WERI-Rb-1 (cell line): ENCODE data around the gene ZSCAN31.

ENCODE experiments used
- DNase-seq: peaks from one replicate; pipeline ENCODE4 v3.0.0-alpha.2; 2020
- H3K27ac ChIP-seq: fragments of 250-450 bp; sonication (Bioruptor Pico); 2 replicates; pipeline ENCODE4 v1.5.1; 2020; ENCODE audit warnings: mild to moderate bottlenecking, moderate library complexity
- H3K27me3 ChIP-seq: fragments of 250-450 bp; sonication (Bioruptor Pico); 2 replicates; pipeline ENCODE4 v1.5.1; 2021; ENCODE audit warnings: mild to moderate bottlenecking, low read depth, moderate library complexity; ENCODE audit not compliant: insufficient read depth, severe bottlenecking
- H3K36me3 ChIP-seq: fragments of 250-450 bp; sonication (Bioruptor Pico); 2 replicates; pipeline ENCODE4 v1.5.1; 2020; ENCODE audit warnings: mild to moderate bottlenecking, moderate library complexity
- H3K4me3 ChIP-seq: 2 replicates; pipeline ENCODE4 v1.5.1; 2011; ENCODE audit warnings: low read depth, mild to moderate bottlenecking, control low read depth, low read length
- H3K9me3 ChIP-seq: fragments of 250-450 bp; sonication (Bioruptor Pico); 2 replicates; pipeline ENCODE4 v1.5.1; 2021; ENCODE audit warnings: mild to moderate bottlenecking, moderate library complexity; ENCODE audit not compliant: severe bottlenecking
- CTCF ChIP-seq: IDR thresholded peaks from 2 replicates; pipeline ENCODE4 v1.5.1; 2011; ENCODE audit warnings: low read depth, mild to moderate bottlenecking, control low read depth, inconsistent platforms, low read length

ZSCAN31 gene

GRCh38 chr6:28354688-28355554 lies 19.0 kb upstream of the ZSCAN31 start:
- H3K27ac ChIP-seq = no peak overlapping the region
- no peaks in the 10 kb centered on the region for H3K9me3 ChIP-seq

GRCh38 chr6:28353981-28354676 lies 18.2 kb upstream of the ZSCAN31 start:
- Histone ChIP-seq H3K4me3 (no peak overlapping the region), H3K27me3 (no peaks in the 10 kb centered on the region), H3K36me3 (no peaks in the 10 kb centered on the region), H3K27ac (no peak overlapping the region), H3K9me3 (no peaks in the 10 kb centered on the region)
- no peak for DNase-seq
- no peak for TF ChIP-seq CTCF

More at GRCh38 chr6:28354688-28355554, 19.0 kb upstream of the ZSCAN31 start:
- Histone ChIP-seq H3K27me3 (no peaks in the 10 kb centered on the region), H3K4me3 (no peak overlapping the region), H3K36me3 (no peaks in the 10 kb centered on the region)
- no peak for TF ChIP-seq CTCF
- DNase-seq = no peak

GRCh38 chr6:28353356-28353755 lies 17.4 kb upstream of the ZSCAN31 start:
- TF ChIP-seq CTCF = no peak
- no peak for DNase-seq
- Histone ChIP-seq H3K4me3 (no peak overlapping the region), H3K27me3 (no peaks in the 10 kb centered on the region), H3K27ac (no peak overlapping the region), H3K36me3 (no peaks in the 10 kb centered on the region), H3K9me3 (no peaks in the 10 kb centered on the region)

- Histone ChIP-seq H3K27me3 (no peaks in the 10 kb centered on the region), H3K4me3 (no peak overlapping the region), H3K36me3 (no peaks in the 10 kb centered on the region), H3K9me3 (no peaks in the 10 kb centered on the region), H3K27ac (no peak overlapping the region)
- no peak for DNase-seq
- TF ChIP-seq CTCF = no peak
These were observed 15.6 kb upstream of the ZSCAN31 start for GRCh38 chr6:28351493-28351925.

- Histone ChIP-seq H3K27me3 (no peaks in the 10 kb centered on the region), H3K9me3 (no peaks in the 10 kb centered on the region), H3K36me3 (no peaks in the 10 kb centered on the region), H3K27ac (no peak overlapping the region), H3K4me3 (no peak overlapping the region)
- DNase-seq = no peak
- no peak for TF ChIP-seq CTCF
These were observed 15.1 kb upstream of the ZSCAN31 start for GRCh38 chr6:28351087-28351486.
